Ovary (tissue), 9 donors: ENCODE results near the gene SLC31A1. TPM values are rescaled to one million over a fixed set of nuclear protein-coding genes. Genes with fewer than 3 reads are reported as not detected.

ENCODE experiments used
- DNase-seq, 5 donors: peaks; one replicate each; pipeline ENCODE4 v3.0.0-alpha.2; 2019 to 2020
- H3K27ac ChIP-seq, 2 donors: fragments of 200-600 bp; one replicate each; pipeline versions ENCODE4 v1.5.1 to v1.8.0; 2019 to 2022
- H3K27me3 ChIP-seq: fragments of 200-600 bp; one replicate; pipeline ENCODE4 v1.8.0; 2022
- H3K36me3 ChIP-seq: fragments of 200-600 bp; sonication (generic); one replicate; pipeline ENCODE4 v1.5.1; 2019
- H3K4me1 ChIP-seq: one replicate; pipeline ENCODE4 v1.8.1; 2013; ENCODE audit warnings: mild to moderate bottlenecking, moderate library complexity; ENCODE audit not compliant: insufficient read depth
- H3K4me3 ChIP-seq: fragments of 200-600 bp; sonication (generic); one replicate; pipeline ENCODE4 v1.5.1; 2017
- H3K9me3 ChIP-seq, 2 donors: fragments of 200-600 bp in 1 of 2; sonication (generic) in 1 of 2; one replicate each; pipeline versions ENCODE4 v1.5.1 to v1.8.1; 2013 to 2019; ENCODE audit warnings: mild to moderate bottlenecking in 1 of 2, moderate library complexity in 1 of 2
- EP300 ChIP-seq: sonication (generic); formaldehyde crosslinking; IDR thresholded peaks from one replicate; pipeline ENCODE4 v1.6.1; 2017; ENCODE audit warnings: antibody characterized with exemption
- POLR2A ChIP-seq: fragments of 450-650 bp; IDR thresholded peaks from one replicate; pipeline ENCODE4 v1.6.1; 2017; ENCODE audit warnings: antibody characterized with exemption, mild to moderate bottlenecking, moderate library complexity
- WGBS, 3 donors: extraction: QIAGEN DNeasy Blood & Tissue Kit in 1 of 3; methylation state at CpG; one replicate each; pipeline versions ENCODE4 v1.1.5 to v1.1.7; 2013 to 2017; 5-methylcytosine and 5-hydroxymethylcytosine counted together
- intact Hi-C, 4 donors: fragments of 100-400 bp; cut with DNase I; formaldehyde crosslinking; loops; one replicate each; pipeline versions ENCODE4 v1.11.0 to v1.15.1; 2022 to 2023
- polyA plus RNA-seq, 2 donors: library from polyadenylated mRNA; stranded (reverse); fragments of 200-250 nt in 1 of 2; fragments of 350-450 nt in 1 of 2; fragmentation: Illumina TruSeq in 1 of 2; extraction: RNeasy Lipid Tissue Mini Kit (QIAGEN cat#74804) in 1 of 2; gene quantifications; one replicate each; pipeline ENCODE4 v1.2.3, GENCODE V29; 2013 to 2014
- total RNA-seq, 7 donors: library from RNA; depleted of rRNA in 2 of 7; stranded (reverse); fragments of >200 nt in 2 of 7; fragmentation: NEBNext Ultra II Directional in 3 of 7; extraction: Animal tissue kit (Norgen Biotek cat#: 25700) in 3 of 7; gene quantifications; one replicate each; pipeline versions ENCODE4 v1.1.0 to v1.2.4, GENCODE V29; 2016 to 2023
- TF ChIP-seq, protein P1 (sequence below), 3 donors: fragments of 450-650 bp in 2 of 3; fragments of 200-600 bp in 1 of 3; IDR thresholded peaks; one replicate each; pipeline versions ENCODE4 v1.5.1 to v1.8.0; 2016 to 2022; ENCODE audit warnings: antibody characterized with exemption in 3 of 3, mild to moderate bottlenecking in 1 of 3
- donor health status: DM: no; HTN: no; CAD: no; lungs with moderate emphysema.
- donor health status: DM: no; HTN: no; CAD: no.
- donor health status: Bipolar disorder and iron deficiency.
- donor health status: DM: yes; HTN: yes; CAD: no.
- donor health status: DM: no; HTN: no; CAD: no.
- donor health status: DM: yes; HTN: yes; CAD: no.

The SLC31A1 gene
- total and polyA plus RNA-seq, 9 donors, result 5.3 to 24.1 (median 12.5) TPM

- 90 to 96% (median 94%) methylated on average over 1 of the region's 1 CpG for WGBS, 3 donors
- TF ChIP-seq, protein P1, sequence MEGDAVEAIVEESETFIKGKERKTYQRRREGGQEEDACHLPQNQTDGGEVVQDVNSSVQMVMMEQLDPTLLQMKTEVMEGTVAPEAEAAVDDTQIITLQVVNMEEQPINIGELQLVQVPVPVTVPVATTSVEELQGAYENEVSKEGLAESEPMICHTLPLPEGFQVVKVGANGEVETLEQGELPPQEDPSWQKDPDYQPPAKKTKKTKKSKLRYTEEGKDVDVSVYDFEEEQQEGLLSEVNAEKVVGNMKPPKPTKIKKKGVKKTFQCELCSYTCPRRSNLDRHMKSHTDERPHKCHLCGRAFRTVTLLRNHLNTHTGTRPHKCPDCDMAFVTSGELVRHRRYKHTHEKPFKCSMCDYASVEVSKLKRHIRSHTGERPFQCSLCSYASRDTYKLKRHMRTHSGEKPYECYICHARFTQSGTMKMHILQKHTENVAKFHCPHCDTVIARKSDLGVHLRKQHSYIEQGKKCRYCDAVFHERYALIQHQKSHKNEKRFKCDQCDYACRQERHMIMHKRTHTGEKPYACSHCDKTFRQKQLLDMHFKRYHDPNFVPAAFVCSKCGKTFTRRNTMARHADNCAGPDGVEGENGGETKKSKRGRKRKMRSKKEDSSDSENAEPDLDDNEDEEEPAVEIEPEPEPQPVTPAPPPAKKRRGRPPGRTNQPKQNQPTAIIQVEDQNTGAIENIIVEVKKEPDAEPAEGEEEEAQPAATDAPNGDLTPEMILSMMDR (IDR thresholded peaks at IDR 0.05), result no peak
- TF ChIP-seq POLR2A, result no peak
- TF ChIP-seq EP300, result no peak
- no peaks in the 10 kb centered on the region for H3K9me3 ChIP-seq
- H3K36me3 ChIP-seq, result no peaks in the 10 kb centered on the region
- H3K4me3 ChIP-seq, result no peak overlapping the region
- no peak for DNase-seq
- intact Hi-C loops, result no loop called here
- no peak overlapping the region for H3K27ac ChIP-seq
- no peaks in the 10 kb centered on the region for H3K27me3 ChIP-seq
- no peaks in the 10 kb centered on the region for H3K4me1 ChIP-seq
Measured at GRCh38 chr9:113261917-113262671, 40.8 kb downstream of the SLC31A1 start.

DNA sequence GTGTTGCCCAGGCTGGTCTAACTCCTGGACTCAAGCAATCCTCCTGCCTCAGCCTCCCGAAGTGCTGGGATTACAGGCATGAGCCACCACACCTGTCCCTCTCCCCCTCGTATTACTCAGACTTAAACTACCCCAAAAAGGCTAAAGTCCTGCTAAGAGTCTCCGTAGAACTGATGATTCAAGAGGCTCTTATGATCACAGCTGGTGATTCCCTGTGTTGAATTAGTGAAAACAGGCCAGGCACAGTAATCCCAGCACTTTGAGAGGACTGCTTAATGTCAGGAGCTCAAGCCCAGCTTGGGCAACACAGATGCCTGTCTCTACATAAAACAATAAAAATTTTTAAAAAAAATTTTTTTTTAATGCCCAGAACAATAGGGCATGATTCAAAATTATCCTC is 44.8 kb downstream of the SLC31A1 start:
- TF ChIP-seq POLR2A, result no peak
- 77 to 86% (median 83%) methylated on average over 3 of the region's 3 CpGs for WGBS, 3 donors
- intact Hi-C loops, result no loop called here
- no peaks in the 10 kb centered on the region for H3K9me3 ChIP-seq
- no peaks in the 10 kb centered on the region for H3K4me1 ChIP-seq
- H3K36me3 ChIP-seq, result no peaks in the 10 kb centered on the region
- H3K27ac ChIP-seq, result no peak overlapping the region
- H3K4me3 ChIP-seq, result no peak overlapping the region
- no peak for DNase-seq
- no peaks in the 10 kb centered on the region for H3K27me3 ChIP-seq

GRCh38 chr9:113267911-113268566 is 46.7 kb downstream of the SLC31A1 start:
- WGBS, 3 donors, result 88 to 91% (median 88%) methylated on average over 4 of the region's 4 CpGs
- Histone ChIP-seq H3K9me3 (no peaks in the 10 kb centered on the region), H3K4me1 (no peaks in the 10 kb centered on the region), H3K27ac (no peak overlapping the region), H3K27me3 (no peaks in the 10 kb centered on the region), H3K36me3 (no peaks in the 10 kb centered on the region), H3K4me3 (no peak overlapping the region)
- TF ChIP-seq EP300 (no peak), POLR2A (no peak)
- TF ChIP-seq, protein P1 (IDR thresholded peaks at IDR 0.05), result no peak
- DNase-seq, result no peak
- intact Hi-C loops, result no loop called here

DNA sequence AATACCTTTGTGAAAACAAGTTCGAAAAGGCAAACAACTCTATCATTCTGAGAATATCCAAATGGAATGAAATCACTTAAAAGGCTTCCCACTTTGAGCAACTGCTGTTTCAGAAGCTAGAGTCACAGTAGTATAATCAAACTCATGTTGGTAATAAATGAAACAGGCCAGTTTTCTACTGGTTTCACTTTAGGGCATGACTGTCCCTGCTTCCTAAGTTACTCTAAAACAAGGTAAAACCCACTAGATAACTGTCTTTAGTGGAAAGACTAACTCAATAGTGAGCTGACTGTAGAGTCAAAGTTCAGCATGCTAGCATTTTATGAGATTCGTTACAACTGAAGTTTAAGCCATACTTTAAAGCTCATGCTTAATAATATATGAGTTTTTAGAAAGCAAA is 48.0 kb downstream of the SLC31A1 start:
- intact Hi-C loops, result no loop called here
- H3K4me3 ChIP-seq, result no peak overlapping the region
- no peak for DNase-seq
- no peak overlapping the region for H3K27ac ChIP-seq
- WGBS, 3 donors, result 86 to 90% (median 88%) methylated on average over 2 of the region's 2 CpGs
- no peaks in the 10 kb centered on the region for H3K36me3 ChIP-seq
- no peaks in the 10 kb centered on the region for H3K27me3 ChIP-seq
- H3K4me1 ChIP-seq, result no peaks in the 10 kb centered on the region
- TF ChIP-seq, protein P1 (IDR thresholded peaks at IDR 0.05), result no peak
- no peak for TF ChIP-seq POLR2A
- no peak for TF ChIP-seq EP300
- H3K9me3 ChIP-seq, result no peaks in the 10 kb centered on the region

DNA sequence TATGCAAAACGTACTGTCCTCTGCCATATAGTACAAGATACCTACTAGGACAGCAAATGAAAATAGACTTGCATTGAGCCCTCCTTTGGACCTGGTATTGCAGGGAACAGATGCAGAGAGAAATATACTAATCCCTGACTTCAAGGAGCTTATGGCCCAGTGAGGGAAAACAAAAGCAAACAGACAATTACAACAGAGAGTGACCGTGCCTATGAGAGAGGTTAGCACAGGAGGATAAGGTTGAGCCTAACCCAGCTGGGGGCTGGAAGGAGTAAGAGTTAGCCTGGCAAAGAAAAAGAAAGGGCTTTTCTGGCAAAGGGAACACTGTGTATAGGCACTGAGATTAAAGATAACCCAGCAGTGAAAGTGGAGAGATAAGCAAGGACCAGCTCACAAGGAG is 48.5 kb downstream of the SLC31A1 start:
- Histone ChIP-seq H3K27ac (no peak overlapping the region), H3K4me1 (no peaks in the 10 kb centered on the region), H3K4me3 (no peak overlapping the region), H3K27me3 (no peaks in the 10 kb centered on the region), H3K9me3 (no peaks in the 10 kb centered on the region), H3K36me3 (no peaks in the 10 kb centered on the region)
- 90 to 94% (median 90%) methylated on average over 2 of the region's 2 CpGs for WGBS, 3 donors
- DNase-seq, result no peak
- no peak for TF ChIP-seq EP300
- no peak for TF ChIP-seq POLR2A
- TF ChIP-seq, protein P1 (IDR thresholded peaks at IDR 0.05), result no peak
- intact Hi-C loops, result loop anchor here in 3 of 4 donors (5.0 to 10.0 kb wide), 4 partner anchors 132 to 395 kb away; partner anchors contain the start of gene ALAD (in 2 of the 3)
